ENCODE results near the gene PRMT1.

PRMT1 gene

GRCh38 chr19:49665036-49665350 lies 12.1 kb upstream of the PRMT1 start:
- Histone ChIP-seq H3K27ac (peak overlapping the region; percentile 86), H4K20me1 (ENCODE audit: insufficient read depth) (no peaks in the 10 kb centered on the region), H3K4me1 (ENCODE audit: low read depth, poor library complexity, severe bottlenecking) (peaks cover 24% of the 10 kb centered on the region), H3K36me3 (ENCODE audit: insufficient read depth) (no peaks in the 10 kb centered on the region), H3K9ac (peak overlapping the region; percentile 41; the same call in 1 of the 2 replicates), H3K27me3 (ENCODE audit: insufficient read depth, low read depth) (no peaks in the 10 kb centered on the region), H2AFZ (ENCODE audit: low read depth) (peak overlapping the region; percentile 59; the same call in 1 of the 2 replicates), H3K4me2 (peak overlapping the region; percentile 75), H3K79me2 (ENCODE audit: insufficient read depth, low read depth) (peaks cover 31% of the 10 kb centered on the region), H3K4me3 (IDR thresholded peaks at IDR 0.05; ENCODE audit: insufficient read depth, low read depth, low read length) (no peak overlapping the region)
- no peak for TF ChIP-seq CTCF (conservative IDR thresholded peaks at IDR 0.05; ENCODE audit: low read depth, low read length)

- peak within 1 kb of the TSS; percentile 86 for H3K27ac ChIP-seq
- peak within 1 kb of the TSS; percentile 41; the same call in 1 of the 2 replicates for H3K9ac ChIP-seq
- no peaks in the 10 kb centered on the region for H3K27me3 ChIP-seq (ENCODE audit: insufficient read depth, low read depth)
- H3K4me2 ChIP-seq, result peak within 1 kb of the TSS; percentile 83
- H3K4me3 ChIP-seq (IDR thresholded peaks at IDR 0.05; ENCODE audit: insufficient read depth, low read depth, low read length), result no peak within 1 kb of the TSS
- peaks cover 24% of the 10 kb centered on the region for H3K4me1 ChIP-seq (ENCODE audit: low read depth, poor library complexity, severe bottlenecking)
- H3K79me2 ChIP-seq (ENCODE audit: insufficient read depth, low read depth), result peaks cover 31% of the 10 kb centered on the region
- H2AFZ ChIP-seq (ENCODE audit: low read depth), result peak within 1 kb of the TSS; percentile 59
- no peaks in the 10 kb centered on the region for H3K36me3 ChIP-seq (ENCODE audit: insufficient read depth)
- no peaks in the 10 kb centered on the region for H4K20me1 ChIP-seq (ENCODE audit: insufficient read depth)
- TF ChIP-seq CTCF (conservative IDR thresholded peaks at IDR 0.05; ENCODE audit: low read depth, low read length), result peak; percentile 2; the same call in 1 of the 2 replicates
Measured at GRCh38 chr19:49665351-49666119, 11.5 kb upstream of the PRMT1 start, which contains the start of the genes BCL2L12 and IRF3. Gene BCL2L12 (plus strand): TSS chr19:49665933. CDS start chr19:49666693, 760 bp downstream. Gene IRF3 (minus strand): TSS chr19:49665857. CDS start chr19:49664838, 1,019 bp downstream.

- peak overlapping the region; percentile 41; the same call in 1 of the 2 replicates for H3K9ac ChIP-seq
- H3K4me2 ChIP-seq, result peak overlapping the region; percentile 83
- no peak overlapping the region for H3K4me3 ChIP-seq (IDR thresholded peaks at IDR 0.05; ENCODE audit: insufficient read depth, low read depth, low read length)
- peaks cover 24% of the 10 kb centered on the region for H3K4me1 ChIP-seq (ENCODE audit: low read depth, poor library complexity, severe bottlenecking)
- TF ChIP-seq CTCF (conservative IDR thresholded peaks at IDR 0.05; ENCODE audit: low read depth, low read length), result no peak
- H4K20me1 ChIP-seq (ENCODE audit: insufficient read depth), result no peaks in the 10 kb centered on the region
- H3K36me3 ChIP-seq (ENCODE audit: insufficient read depth), result no peaks in the 10 kb centered on the region
- H3K79me2 ChIP-seq (ENCODE audit: insufficient read depth, low read depth), result peaks cover 31% of the 10 kb centered on the region
- H3K27ac ChIP-seq, result peak overlapping the region; percentile 86; the same call in 1 of the 2 replicates
- no peaks in the 10 kb centered on the region for H3K27me3 ChIP-seq (ENCODE audit: insufficient read depth, low read depth)
- peak overlapping the region; percentile 59; the same call in 1 of the 2 replicates for H2AFZ ChIP-seq (ENCODE audit: low read depth)
Measured at GRCh38 chr19:49666120-49666444, 11.0 kb upstream of the PRMT1 start.

GRCh38 chr19:49667473-49667872 lies 9.6 kb upstream of the PRMT1 start:
- H3K9ac ChIP-seq, result no peak overlapping the region
- H3K27me3 ChIP-seq (ENCODE audit: insufficient read depth, low read depth), result no peaks in the 10 kb centered on the region
- peak overlapping the region; percentile 83; the same call in 1 of the 2 replicates for H3K4me2 ChIP-seq
- no peak for TF ChIP-seq CTCF (conservative IDR thresholded peaks at IDR 0.05; ENCODE audit: low read depth, low read length)
- peaks cover 31% of the 10 kb centered on the region for H3K79me2 ChIP-seq (ENCODE audit: insufficient read depth, low read depth)
- H3K4me1 ChIP-seq (ENCODE audit: low read depth, poor library complexity, severe bottlenecking), result peaks cover 23% of the 10 kb centered on the region
- H2AFZ ChIP-seq (ENCODE audit: low read depth), result no peak overlapping the region
- H3K36me3 ChIP-seq (ENCODE audit: insufficient read depth), result no peaks in the 10 kb centered on the region
- H3K27ac ChIP-seq, result no peak overlapping the region
- H3K4me3 ChIP-seq (IDR thresholded peaks at IDR 0.05; ENCODE audit: insufficient read depth, low read depth, low read length), result no peak overlapping the region
- H4K20me1 ChIP-seq (ENCODE audit: insufficient read depth), result no peaks in the 10 kb centered on the region

Data from KMS-11 (cell line).